ENCODE measurements around the gene AOAH. TPM values are rescaled to one million over a fixed set of nuclear protein-coding genes. Genes with fewer than 3 reads are reported as not detected.

Gene AOAH
- total and polyA plus RNA-seq, 2 of the 13 experiments (the other 11 are each of a cell fraction or from before 2014, with no cell fraction given) = not detected

DNA sequence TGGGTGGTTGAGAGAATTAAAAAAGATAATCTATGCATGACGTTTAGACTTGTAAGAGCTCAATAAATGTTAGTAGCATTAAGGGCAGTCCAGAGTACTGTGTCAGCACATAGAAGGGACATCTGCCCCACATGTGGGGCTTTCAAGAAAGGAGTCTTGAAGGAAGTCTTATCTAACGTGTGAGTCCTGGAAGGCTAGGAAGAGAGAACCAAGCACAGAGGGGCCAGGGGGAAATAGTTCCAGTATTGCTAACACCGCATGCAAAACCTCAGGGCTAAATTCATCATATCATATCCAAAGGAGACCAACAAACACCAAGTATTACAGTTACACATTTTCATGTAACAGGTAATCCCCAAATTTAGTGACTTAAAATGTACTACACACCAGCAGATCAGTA lies 122.7 kb downstream of the AOAH start (continued):
- TF ChIP-seq ZNF124 (CRISPR knock-in tag; IDR thresholded peaks at IDR 0.05) (no peak), HOXA7 (CRISPR knock-in tag; IDR thresholded peaks at IDR 0.05) (no peak), FOXJ3 (CRISPR knock-in tag; IDR thresholded peaks at IDR 0.05; ENCODE audit: borderline replicate concordance) (no peak), SIX4 (CRISPR knock-in tag; IDR thresholded peaks at IDR 0.05) (no peak), MNT (IDR thresholded peaks at IDR 0.05) (no peak)

DNA sequence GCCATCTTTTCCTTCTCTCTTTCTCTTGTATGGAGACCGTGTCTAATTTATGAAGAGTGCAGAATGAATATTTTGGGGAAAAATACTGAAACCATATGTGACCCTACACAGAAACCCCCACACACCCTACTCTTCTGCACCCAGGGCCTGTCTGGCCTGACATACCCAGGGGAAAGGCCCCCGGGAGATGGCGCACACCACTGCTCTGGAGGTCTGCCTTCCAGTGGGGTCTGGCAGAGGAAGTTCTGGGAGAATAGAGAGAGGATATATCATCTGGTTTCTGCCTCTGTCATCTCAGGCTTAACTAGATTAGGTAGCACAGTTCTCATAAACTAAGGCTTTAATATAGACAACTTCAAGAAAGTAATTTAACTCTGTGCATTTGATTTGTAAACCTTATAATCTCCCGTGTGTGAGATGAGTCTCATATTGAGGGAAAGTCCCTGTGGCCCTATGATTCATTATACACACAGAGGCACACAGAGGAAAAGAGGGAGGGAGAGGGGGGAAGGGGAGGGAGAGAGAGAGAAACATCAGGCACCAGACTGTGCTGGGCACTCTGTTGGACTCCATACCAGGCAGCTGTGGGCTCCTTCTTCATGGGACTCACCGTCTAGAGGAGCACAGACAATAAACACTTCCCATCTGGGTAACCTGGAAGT lies 123.3 kb downstream of the AOAH start:
- no peak overlapping the region for H3K27ac ChIP-seq (ENCODE audit: extremely low read length, insufficient read depth, low read length)
- POLR2A ChIA-PET = no interaction called here
- TF ChIP-seq MIXL1 (CRISPR knock-in tag; IDR thresholded peaks at IDR 0.05) (no peak), ZBTB7A (CRISPR knock-in tag; IDR thresholded peaks at IDR 0.05) (no peak), KLF16 (CRISPR knock-in tag; IDR thresholded peaks at IDR 0.05) (no peak), ZNF746 (CRISPR knock-in tag; IDR thresholded peaks at IDR 0.05) (no peak), IRF1 (CRISPR knock-in tag; IDR thresholded peaks at IDR 0.05; ENCODE audit: low read depth) (no peak), HNRNPUL1 (IDR thresholded peaks at IDR 0.05; ENCODE audit: low read depth, low read length) (no peak), KLF9 (CRISPR knock-in tag; IDR thresholded peaks at IDR 0.05; ENCODE audit: low read depth) (no peak), KAT2B (IDR thresholded peaks at IDR 0.05; ENCODE audit: borderline replicate concordance, low read depth, low read length) (no peak), ZNF605 (CRISPR knock-in tag; IDR thresholded peaks at IDR 0.05) (no peak), ZNF766 (CRISPR knock-in tag; IDR thresholded peaks at IDR 0.05; ENCODE audit: borderline replicate concordance) (no peak), ZBED4 (CRISPR knock-in tag; IDR thresholded peaks at IDR 0.05; ENCODE audit: borderline replicate concordance) (no peak), ATF3 (CRISPR knock-in tag; IDR thresholded peaks at IDR 0.05) (no peak), KDM4B (CRISPR knock-in tag; IDR thresholded peaks at IDR 0.05) (no peak), SKI (IDR thresholded peaks at IDR 0.05; ENCODE audit: partially characterized antibody) (no peak)

More for the DNA sequence above, 123.3 kb downstream of the AOAH start:
- WGBS (ENCODE audit: low lambda C conversion rate) = 49% methylated on average over 5 of the region's 5 CpGs
- Histone ChIP-seq H3K27me3 (ENCODE audit: control insufficient read depth in 1 of 2, insufficient read depth in 2 of 2, low read length in 2 of 2) (peaks cover 0 to 6% of the 10 kb centered on the region in 2 experiments; a peak in 1 of 5 replicates), H3K36me3 (replicated peaks in 1 of 2; ENCODE audit: control insufficient read depth in 1 of 2, insufficient read depth in 2 of 2, low read length in 2 of 2) (no peaks in the 10 kb centered on the region), H2AFZ (ENCODE audit: low read length) (no peak overlapping the region), H3K9me3 (ENCODE audit: low read length) (no peaks in the 10 kb centered on the region), H3K4me3 (replicated peaks in 1 of 3; ENCODE audit: insufficient read depth in 1 of 3, low read depth in 2 of 3, low read length in 3 of 3) (no peak overlapping the region), H3K4me2 (ENCODE audit: low read depth, low read length) (no peak overlapping the region), H3K9ac (ENCODE audit: insufficient read depth, low read depth, low read length) (no peak overlapping the region), H3K4me1 (ENCODE audit: insufficient read depth, low read length) (no peaks in the 10 kb centered on the region), H4K20me1 (ENCODE audit: insufficient read depth, low read length) (no peaks in the 10 kb centered on the region), H3K79me2 (ENCODE audit: insufficient read depth, low read length) (no peaks in the 10 kb centered on the region)
- intact Hi-C loops (cut with micrococcal nuclease; ENCODE audit: unreplicated experiment) (no loop called here), in situ Hi-C loops (cut with HindIII; ENCODE audit: extremely low pct_ligation_motif_present, low pct_unique_long_range_greater_than_20kb) (no loop called here)
- CTCF ChIA-PET (ENCODE audit: low intra/inter-chr PET ratio, low total read pairs) = no interaction called here
- FAIRE-seq = no peak
- ATAC-seq = peak; percentile 41; the same call in 1 of the 3 replicates
- no TSS peak for BruUV-seq (replicated peaks)
- DNase-seq (ENCODE audit: low spot score) = no peak

Measured in HepG2 (cell line).